Breast epithelium (tissue), 4 donors: ENCODE data around the gene C1S. TPM values are rescaled to one million over a fixed set of nuclear protein-coding genes. Genes with fewer than 3 reads are reported as not detected.

ENCODE experiments used
- DNase-seq, 2 donors: peaks; one replicate each; pipeline ENCODE4 v3.0.0-alpha.2; 2019; ENCODE audit warnings: low spot score in 2 of 2
- H3K27ac ChIP-seq, 2 donors: fragments of 200-600 bp; sonication (generic) in 1 of 2; one replicate each; pipeline ENCODE4 v1.5.1; 2016 to 2019; ENCODE audit warnings: mild to moderate bottlenecking in 1 of 2
- H3K27me3 ChIP-seq, 2 donors: fragments of 200-600 bp; sonication (generic) in 1 of 2; one replicate each; pipeline versions ENCODE4 v1.5.1 to v1.6.0; 2017 to 2019; ENCODE audit warnings: control low read depth in 1 of 2, mild to moderate bottlenecking in 1 of 2
- H3K36me3 ChIP-seq: fragments of 200-600 bp; one replicate; pipeline ENCODE4 v1.5.1; 2019
- H3K4me1 ChIP-seq, 2 donors: fragments of 200-600 bp; sonication (generic); one replicate each; pipeline ENCODE4 v1.5.1; 2016 to 2019; ENCODE audit warnings: control low read depth in 1 of 2
- H3K4me3 ChIP-seq, 3 donors: fragments of 200-600 bp; sonication (generic); 1 replicate in 2 of 3; 2 replicates in 1 of 3; pipeline ENCODE4 v1.5.1; 2016 to 2019; ENCODE audit warnings: mild to moderate bottlenecking in 3 of 3, moderate library complexity in 2 of 3
- H3K9me3 ChIP-seq, 2 donors: fragments of 200-600 bp; sonication (generic) in 1 of 2; one replicate each; pipeline ENCODE4 v1.5.1; 2016 to 2019; ENCODE audit warnings: control low read depth in 1 of 2
- CTCF ChIP-seq, 3 donors: fragments of 450-650 bp; IDR thresholded peaks; one replicate each; pipeline ENCODE4 v1.5.1; 2016 to 2017; ENCODE audit warnings: antibody characterized with exemption in 3 of 3, mild to moderate bottlenecking in 3 of 3, moderate library complexity in 3 of 3
- POLR2A ChIP-seq: fragments of 450-650 bp; IDR thresholded peaks from one replicate; pipeline ENCODE4 v1.6.1; 2016; ENCODE audit warnings: antibody characterized with exemption, mild to moderate bottlenecking, moderate library complexity
- POLR2AphosphoS5 ChIP-seq, 3 donors: sonication (generic); formaldehyde crosslinking; IDR thresholded peaks; one replicate each; pipeline ENCODE4 v1.6.1; 2017; ENCODE audit warnings: antibody characterized with exemption in 3 of 3
- intact Hi-C: fragments of 100-400 bp; cut with DNase I; formaldehyde crosslinking; loops from one replicate; pipeline ENCODE4 v1.15.1; 2023; ENCODE audit warnings: low total_unique reads
- total RNA-seq, 3 donors: library from RNA; depleted of rRNA; stranded (reverse); fragments of >200 nt; gene quantifications; one replicate each; pipeline ENCODE4 v1.1.0, GENCODE V29; 2016

The C1S gene
- total RNA-seq, 3 donors from 2014 or later: 307 to 959 (median 622) TPM

GRCh38 chr12:7075939-7076338 is 15.4 kb downstream of the C1S start:
- H3K9me3 ChIP-seq: no peaks in the 10 kb centered on the region
- no peak for DNase-seq
- no peaks in the 10 kb centered on the region for H3K36me3 ChIP-seq
- H3K27ac ChIP-seq: peak overlapping the region in 1 of 2 donors; percentile 56
- H3K4me1 ChIP-seq: peaks cover 0 to 3% of the 10 kb centered on the region in 2 donors
- no peaks in the 10 kb centered on the region for H3K27me3 ChIP-seq
- no peak overlapping the region for H3K4me3 ChIP-seq
- no peak for TF ChIP-seq CTCF (IDR thresholded peaks at IDR 0.05)
- TF ChIP-seq POLR2A: no peak
- no peak for TF ChIP-seq POLR2AphosphoS5 (IDR thresholded peaks at IDR 0.05)
- intact Hi-C loops: no loop called here

GRCh38 chr12:7076493-7076892 is 16.0 kb downstream of the C1S start:
- TF ChIP-seq POLR2A (no peak), POLR2AphosphoS5 (IDR thresholded peaks at IDR 0.05) (no peak), CTCF (IDR thresholded peaks at IDR 0.05) (no peak)
- DNase-seq: no peak
- H3K4me1 ChIP-seq: peaks cover 0 to 3% of the 10 kb centered on the region in 2 donors
- H3K4me3 ChIP-seq: no peak overlapping the region
- no peaks in the 10 kb centered on the region for H3K9me3 ChIP-seq
- intact Hi-C loops: no loop called here
- H3K27me3 ChIP-seq: no peaks in the 10 kb centered on the region
- peak overlapping the region in 1 of 2 donors; percentile 56 for H3K27ac ChIP-seq
- H3K36me3 ChIP-seq: no peaks in the 10 kb centered on the region

- H3K4me3 ChIP-seq: no peak overlapping the region
- peaks cover 0 to 3% of the 10 kb centered on the region in 2 donors for H3K4me1 ChIP-seq
- intact Hi-C loops: no loop called here
- no peaks in the 10 kb centered on the region for H3K27me3 ChIP-seq
- no peak overlapping the region for H3K27ac ChIP-seq
- TF ChIP-seq CTCF (IDR thresholded peaks at IDR 0.05) (no peak), POLR2AphosphoS5 (IDR thresholded peaks at IDR 0.05) (no peak), POLR2A (no peak)
- H3K36me3 ChIP-seq: no peaks in the 10 kb centered on the region
- no peaks in the 10 kb centered on the region for H3K9me3 ChIP-seq
- DNase-seq: no peak
These were observed 17.6 kb downstream of the C1S start for GRCh38 chr12:7078163-7078562.

- intact Hi-C loops: no loop called here
These were observed 19.3 kb downstream of the C1S start for GRCh38 chr12:7079826-7080125.

GRCh38 chr12:7081037-7081436 is 20.5 kb downstream of the C1S start:
- Histone ChIP-seq H3K27me3 (no peaks in the 10 kb centered on the region), H3K36me3 (no peaks in the 10 kb centered on the region), H3K4me1 (peaks cover 0 to 3% of the 10 kb centered on the region in 2 donors), H3K4me3 (no peak overlapping the region), H3K9me3 (no peaks in the 10 kb centered on the region), H3K27ac (peak overlapping the region; percentile 34 to 79)
- TF ChIP-seq POLR2A: no peak
- no peak for TF ChIP-seq CTCF (IDR thresholded peaks at IDR 0.05)
- TF ChIP-seq POLR2AphosphoS5 (IDR thresholded peaks at IDR 0.05): no peak
- intact Hi-C loops: no loop called here
- DNase-seq: no peak

More at GRCh38 chr12:7079826-7080125, 19.3 kb downstream of the C1S start:
- H3K4me3 ChIP-seq: no peak overlapping the region
- H3K27me3 ChIP-seq: no peaks in the 10 kb centered on the region
- H3K27ac ChIP-seq: peak overlapping the region; percentile 79 to 88
- no peaks in the 10 kb centered on the region for H3K9me3 ChIP-seq
- TF ChIP-seq POLR2A (no peak), POLR2AphosphoS5 (IDR thresholded peaks at IDR 0.05) (no peak), CTCF (IDR thresholded peaks at IDR 0.05) (no peak)
- no peak for DNase-seq
- H3K36me3 ChIP-seq: no peaks in the 10 kb centered on the region
- H3K4me1 ChIP-seq: peaks cover 0 to 3% of the 10 kb centered on the region in 2 donors
